ENCODE measurements around the gene ZNF512.

DNA sequence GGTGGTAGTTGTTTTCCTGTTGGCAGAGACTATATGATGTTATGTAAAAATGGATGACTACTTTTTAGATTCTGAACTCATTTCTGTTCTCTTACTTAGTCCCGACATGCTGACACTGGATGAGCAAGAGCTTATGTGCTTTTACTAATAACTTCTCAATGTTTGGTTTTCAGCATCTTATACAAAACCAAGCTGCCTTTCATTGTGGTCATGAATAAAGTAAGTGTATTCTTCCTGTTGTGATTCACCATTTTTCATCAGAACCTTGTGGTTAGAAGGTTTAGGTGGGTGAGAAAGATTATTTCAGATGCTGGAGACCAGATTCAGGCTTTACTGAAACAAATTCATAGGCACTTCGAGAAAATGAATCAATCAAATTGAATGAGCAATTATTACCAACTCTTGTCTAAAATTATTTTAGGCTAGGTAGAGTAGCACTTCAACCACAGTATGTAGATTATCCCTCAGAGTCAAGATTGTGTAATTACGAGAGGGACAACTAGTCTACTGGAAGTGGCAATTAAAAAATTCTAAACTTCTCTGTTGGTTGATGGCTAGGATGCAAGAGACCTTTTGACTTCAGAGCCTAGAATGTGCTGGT, 55.3 kb downstream of the ZNF512 start:
- TF ChIP-seq CTCF (IDR thresholded peaks at IDR 0.05) (no peak), POLR2A (IDR thresholded peaks at IDR 0.05) (no peak)
